Measurements from ENCODE around the gene DMRT3. TPM values are rescaled to one million over a fixed set of nuclear protein-coding genes. Genes with fewer than 3 reads are reported as not detected.

DMRT3 gene
- total and polyA plus RNA-seq, 4 experiments from 2014 or later, result not detected

DNA sequence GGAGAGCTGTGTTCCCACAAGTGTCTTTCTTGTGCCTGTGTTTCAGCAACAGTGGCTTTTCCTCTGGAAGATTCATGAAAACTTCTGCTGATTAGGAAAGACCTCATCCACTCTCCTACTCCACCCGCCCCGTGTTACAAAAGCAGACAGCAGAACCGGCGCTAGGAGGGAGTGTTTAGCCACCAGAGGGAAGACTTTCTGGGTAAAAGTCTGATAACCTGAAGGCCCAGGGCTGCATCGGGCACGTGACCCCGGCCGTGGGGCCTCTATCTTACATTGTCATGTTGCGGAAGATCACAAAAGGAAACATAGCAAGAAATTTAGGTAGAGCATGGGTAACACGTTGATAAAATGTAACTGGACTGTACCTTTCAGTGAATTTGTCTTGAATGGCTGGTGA lies 41.7 kb downstream of the DMRT3 start:
- peaks cover 15 to 21% of the 10 kb centered on the region in 2 donors for H3K27me3 Mint-ChIP-seq

DNA sequence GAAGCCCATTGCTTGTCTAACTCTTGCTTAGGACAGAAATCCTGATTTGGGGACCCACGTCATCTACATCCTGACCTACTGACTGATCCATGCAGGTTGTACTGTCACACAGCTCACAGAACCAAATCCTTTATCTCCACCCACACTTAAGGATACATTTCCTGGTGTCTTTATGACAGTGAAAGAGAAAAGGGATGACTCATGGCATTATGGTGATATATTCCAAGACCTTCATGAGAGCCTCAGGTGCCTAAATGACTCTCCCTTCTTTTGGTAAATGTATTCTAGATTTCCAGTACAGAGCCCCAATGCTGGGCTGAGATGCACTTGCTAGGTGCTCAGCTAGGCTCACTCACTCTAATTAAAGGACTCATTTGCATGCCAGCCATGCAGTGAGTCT lies 47.7 kb downstream of the DMRT3 start:
- peaks cover 0 to 3% of the 10 kb centered on the region in 2 donors for H3K36me3 Mint-ChIP-seq
- Histone ChIP-seq H3K9me3 (ENCODE audit: control insufficient read depth in 1 of 2, low read length in 2 of 2) (no peaks in the 10 kb centered on the region), H3K27me3 (ENCODE audit: insufficient read depth, low read length) (no peaks in the 10 kb centered on the region), H3K36me3 (ENCODE audit: insufficient read depth, low read length) (no peaks in the 10 kb centered on the region), H3K4me3 (ENCODE audit: low read length in 2 of 2) (no peak overlapping the region), H3K27ac (ENCODE audit: low read depth, low read length) (no peak overlapping the region), H3K4me1 (ENCODE audit: insufficient read depth, low read length) (no peaks in the 10 kb centered on the region)
- peaks cover 18 to 21% of the 10 kb centered on the region in 2 donors for H3K27me3 Mint-ChIP-seq
- ChIA-PET POLR2A (ENCODE audit: partially characterized antibody) (no interaction called here), CTCF (ENCODE audit: partially characterized antibody) (no interaction called here)
- no peaks in the 10 kb centered on the region for H3K4me1 Mint-ChIP-seq
- no peak overlapping the region for H3K27ac Mint-ChIP-seq
- no peak for DNase-seq
- intact Hi-C loops (cut with micrococcal nuclease), result no loop called here
- peaks cover 0 to 21% (median 11%) of the 10 kb centered on the region in 8 donors for H3K9me3 Mint-ChIP-seq
- no peak overlapping the region for H3K4me3 Mint-ChIP-seq

More for the DNA sequence above, 41.7 kb downstream of the DMRT3 start:
- CTCF ChIA-PET (ENCODE audit: partially characterized antibody), result no interaction called here
- Mint-ChIP-seq H3K27ac (no peak overlapping the region), H3K36me3 (peaks cover 0 to 2% of the 10 kb centered on the region in 2 donors), H3K4me1 (peaks cover 0 to 3% (median under 1%) of the 10 kb centered on the region in 4 donors), H3K4me3 (no peak overlapping the region), H3K9me3 (peaks cover 0 to 14% (median 7%) of the 10 kb centered on the region in 8 donors)
- no peak overlapping the region for H3K4me3 ChIP-seq (ENCODE audit: low read length in 2 of 2)
- no peaks in the 10 kb centered on the region for H3K36me3 ChIP-seq (ENCODE audit: insufficient read depth, low read length)
- H3K27me3 ChIP-seq (ENCODE audit: insufficient read depth, low read length), result no peaks in the 10 kb centered on the region
- no peak for DNase-seq
- intact Hi-C loops (cut with micrococcal nuclease), result no loop called here
- H3K27ac ChIP-seq (ENCODE audit: low read depth, low read length), result no peak overlapping the region
- POLR2A ChIA-PET (ENCODE audit: partially characterized antibody), result no interaction called here
- H3K9me3 ChIP-seq (ENCODE audit: control insufficient read depth in 1 of 2, low read length in 2 of 2), result no peaks in the 10 kb centered on the region
- no peaks in the 10 kb centered on the region for H3K4me1 ChIP-seq (ENCODE audit: insufficient read depth, low read length)

DNA sequence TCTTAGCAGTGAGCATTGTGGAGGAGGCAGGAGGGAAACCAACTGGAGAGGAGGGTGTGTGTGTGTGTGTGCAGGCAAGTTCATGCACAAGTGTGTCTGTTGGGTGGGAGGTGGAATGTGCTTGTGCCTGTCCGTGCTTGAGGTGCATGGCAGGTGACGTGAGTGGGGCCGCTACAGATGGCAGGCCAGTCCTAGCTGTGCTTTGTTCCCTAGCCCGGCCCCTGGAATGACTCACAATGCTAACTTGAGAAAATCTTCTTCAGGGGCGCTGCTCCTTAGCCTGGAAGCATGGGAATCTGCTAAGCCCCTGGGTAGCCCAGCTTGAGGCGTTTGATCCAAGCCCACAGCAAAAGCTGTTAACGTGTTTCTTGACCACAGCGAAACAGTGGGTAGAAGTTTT lies 48.7 kb downstream of the DMRT3 start:
- Mint-ChIP-seq H3K9me3 (peaks cover 0 to 21% (median 11%) of the 10 kb centered on the region in 8 donors), H3K27me3 (peaks cover 17 to 18% of the 10 kb centered on the region in 2 donors), H3K27ac (peak overlapping the region in 1 of 7 donors; percentile 11), H3K4me1 (no peaks in the 10 kb centered on the region), H3K4me3 (no peak overlapping the region), H3K36me3 (peaks cover 0 to 3% of the 10 kb centered on the region in 2 donors)
- no peak overlapping the region for H3K4me3 ChIP-seq (ENCODE audit: low read length in 2 of 2)
- DNase-seq, result no peak
- H3K27me3 ChIP-seq (ENCODE audit: insufficient read depth, low read length), result no peaks in the 10 kb centered on the region
- H3K4me1 ChIP-seq (ENCODE audit: insufficient read depth, low read length), result no peaks in the 10 kb centered on the region
- ChIA-PET POLR2A (ENCODE audit: partially characterized antibody) (no interaction called here), CTCF (ENCODE audit: partially characterized antibody) (interaction anchor here (1.1 kb wide), 1 partner anchor 16 kb away, joined by 3 read pairs; no protein-coding TSS in a partner anchor)
- H3K27ac ChIP-seq (ENCODE audit: low read depth, low read length), result no peak overlapping the region
- no peaks in the 10 kb centered on the region for H3K9me3 ChIP-seq (ENCODE audit: control insufficient read depth in 1 of 2, low read length in 2 of 2)
- H3K36me3 ChIP-seq (ENCODE audit: insufficient read depth, low read length), result no peaks in the 10 kb centered on the region
- intact Hi-C loops (cut with micrococcal nuclease), result no loop called here

DNA sequence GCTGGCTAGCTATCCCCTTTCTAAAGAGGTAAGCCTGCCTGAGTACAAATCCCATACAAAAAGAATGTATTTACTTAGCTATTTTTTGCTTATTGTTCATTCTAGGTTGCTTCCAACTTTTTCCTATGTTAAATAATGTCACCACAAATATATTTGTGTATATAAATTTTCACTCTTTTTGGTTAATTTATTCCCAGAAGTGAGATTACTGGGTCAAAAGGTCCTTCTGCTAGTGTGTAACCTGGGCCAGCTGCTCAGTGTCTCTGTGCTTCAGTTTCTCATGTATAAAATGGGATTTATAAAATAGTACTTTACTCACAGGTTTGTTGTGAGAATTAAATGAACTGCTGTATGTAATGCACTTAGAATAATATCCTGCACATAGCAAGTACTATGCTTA lies 49.8 kb downstream of the DMRT3 start:
- DNase-seq, result no peak
- Mint-ChIP-seq H3K4me1 (no peaks in the 10 kb centered on the region), H3K4me3 (no peak overlapping the region), H3K9me3 (peaks cover 0 to 18% (median 11%) of the 10 kb centered on the region in 8 donors), H3K27ac (no peak overlapping the region), H3K36me3 (peaks cover 0 to 3% of the 10 kb centered on the region in 2 donors), H3K27me3 (peaks cover 10 to 18% of the 10 kb centered on the region in 2 donors)
- ChIA-PET CTCF (ENCODE audit: partially characterized antibody) (interaction anchor here (1.1 kb wide), 1 partner anchor 17 kb away, joined by 3 read pairs; no protein-coding TSS in a partner anchor), POLR2A (ENCODE audit: partially characterized antibody) (no interaction called here)
- intact Hi-C loops (cut with micrococcal nuclease), result no loop called here
- Histone ChIP-seq H3K27ac (ENCODE audit: low read depth, low read length) (no peak overlapping the region), H3K4me1 (ENCODE audit: insufficient read depth, low read length) (no peaks in the 10 kb centered on the region), H3K27me3 (ENCODE audit: insufficient read depth, low read length) (no peaks in the 10 kb centered on the region), H3K4me3 (ENCODE audit: low read length in 2 of 2) (no peak overlapping the region), H3K9me3 (ENCODE audit: control insufficient read depth in 1 of 2, low read length in 2 of 2) (no peaks in the 10 kb centered on the region), H3K36me3 (ENCODE audit: insufficient read depth, low read length) (no peaks in the 10 kb centered on the region)

DNA sequence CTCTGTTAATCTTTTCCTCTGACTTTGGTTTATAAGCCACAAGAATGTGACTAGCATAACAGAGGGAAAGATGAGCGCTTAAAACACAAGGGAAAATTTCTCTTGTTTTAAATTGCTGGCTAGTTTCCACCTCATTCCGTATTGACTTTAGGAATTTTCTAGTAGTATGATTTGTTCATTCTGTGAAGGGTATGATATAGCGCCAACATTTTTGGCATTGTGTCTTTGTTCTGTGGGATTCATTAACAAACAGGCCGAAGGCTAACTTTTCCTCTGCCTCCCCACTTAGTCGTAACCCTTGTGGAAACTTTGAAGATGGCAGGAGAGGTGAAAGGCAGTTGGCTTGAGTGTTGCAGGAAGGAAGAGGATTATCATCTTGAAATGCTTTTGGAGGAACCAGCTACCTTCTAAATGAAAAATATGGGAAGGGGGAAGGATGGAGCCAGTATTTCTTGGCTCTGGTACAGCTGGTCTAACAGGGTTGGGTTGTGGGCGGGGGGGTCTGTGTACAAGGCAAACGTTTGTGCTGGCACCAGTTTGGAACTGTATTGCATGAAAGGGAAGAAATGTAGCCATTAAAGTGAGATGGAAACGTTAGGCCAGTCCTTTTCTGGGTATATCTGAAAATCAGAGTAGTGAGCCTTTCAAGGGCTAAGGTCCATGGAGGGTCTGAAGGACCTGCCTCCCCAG lies 52.2 kb downstream of the DMRT3 start:
- Mint-ChIP-seq H3K4me1 (no peaks in the 10 kb centered on the region), H3K4me3 (no peak overlapping the region), H3K27ac (no peak overlapping the region), H3K9me3 (peaks cover 0 to 5% (median 1%) of the 10 kb centered on the region in 8 donors), H3K36me3 (no peaks in the 10 kb centered on the region), H3K27me3 (peaks cover 12 to 24% of the 10 kb centered on the region in 2 donors)
- intact Hi-C loops (cut with micrococcal nuclease), result no loop called here
- no peak for DNase-seq
- no peaks in the 10 kb centered on the region for H3K27me3 ChIP-seq (ENCODE audit: insufficient read depth, low read length)
- H3K36me3 ChIP-seq (ENCODE audit: insufficient read depth, low read length), result no peaks in the 10 kb centered on the region
- H3K4me1 ChIP-seq (ENCODE audit: insufficient read depth, low read length), result no peaks in the 10 kb centered on the region
- ChIA-PET CTCF (ENCODE audit: partially characterized antibody) (no interaction called here), POLR2A (ENCODE audit: partially characterized antibody) (no interaction called here)
- H3K4me3 ChIP-seq (ENCODE audit: low read length in 2 of 2), result no peak overlapping the region
- H3K9me3 ChIP-seq (ENCODE audit: control insufficient read depth in 1 of 2, low read length in 2 of 2), result no peaks in the 10 kb centered on the region
- no peak overlapping the region for H3K27ac ChIP-seq (ENCODE audit: low read depth, low read length)

DNA sequence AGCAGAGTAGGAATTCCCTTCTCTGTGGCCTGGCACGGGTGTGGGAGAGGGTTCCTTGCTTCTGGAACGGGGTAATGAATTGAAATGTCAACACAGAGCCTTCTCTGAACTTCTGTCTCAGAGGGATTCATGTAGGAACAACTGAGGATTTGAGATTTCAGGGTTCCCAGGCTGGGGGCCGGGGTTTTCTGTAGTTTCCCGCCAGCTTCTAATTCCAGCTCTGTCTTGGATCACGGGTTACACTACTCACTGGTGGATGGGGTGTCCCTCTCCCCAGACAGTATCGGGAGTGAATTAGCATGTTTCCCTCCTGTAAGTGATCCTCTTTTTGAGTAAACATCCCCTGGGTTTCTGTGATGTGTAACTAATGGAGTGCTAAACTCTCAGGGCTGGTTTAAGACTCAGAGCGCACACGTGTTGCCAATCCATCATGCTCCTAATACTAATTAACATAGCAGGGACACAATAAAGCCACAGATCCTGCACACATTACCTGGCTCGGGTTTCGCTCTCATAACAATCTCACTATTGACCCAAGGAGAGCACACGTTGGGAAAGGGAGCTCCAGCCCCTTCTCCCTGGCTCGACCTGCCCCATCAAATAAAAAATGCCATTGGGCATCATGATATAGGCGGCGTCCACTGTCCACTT lies 55.6 kb downstream of the DMRT3 start:
- Histone ChIP-seq H3K9me3 (ENCODE audit: control insufficient read depth in 1 of 2, low read length in 2 of 2) (no peaks in the 10 kb centered on the region), H3K27me3 (ENCODE audit: insufficient read depth, low read length) (no peaks in the 10 kb centered on the region), H3K36me3 (ENCODE audit: insufficient read depth, low read length) (no peaks in the 10 kb centered on the region), H3K27ac (ENCODE audit: low read depth, low read length) (no peak overlapping the region), H3K4me1 (ENCODE audit: insufficient read depth, low read length) (no peaks in the 10 kb centered on the region), H3K4me3 (ENCODE audit: low read length in 2 of 2) (no peak overlapping the region)
- no peak for DNase-seq
- intact Hi-C loops (cut with micrococcal nuclease), result no loop called here
- ChIA-PET CTCF (ENCODE audit: partially characterized antibody) (no interaction called here), POLR2A (ENCODE audit: partially characterized antibody) (no interaction called here)
- H3K4me1 Mint-ChIP-seq, result no peaks in the 10 kb centered on the region
- H3K36me3 Mint-ChIP-seq, result no peaks in the 10 kb centered on the region
- H3K27me3 Mint-ChIP-seq, result peaks cover 10 to 20% of the 10 kb centered on the region in 2 donors
- no peak overlapping the region for H3K4me3 Mint-ChIP-seq
- H3K9me3 Mint-ChIP-seq, result no peaks in the 10 kb centered on the region
- no peak overlapping the region for H3K27ac Mint-ChIP-seq

DNA sequence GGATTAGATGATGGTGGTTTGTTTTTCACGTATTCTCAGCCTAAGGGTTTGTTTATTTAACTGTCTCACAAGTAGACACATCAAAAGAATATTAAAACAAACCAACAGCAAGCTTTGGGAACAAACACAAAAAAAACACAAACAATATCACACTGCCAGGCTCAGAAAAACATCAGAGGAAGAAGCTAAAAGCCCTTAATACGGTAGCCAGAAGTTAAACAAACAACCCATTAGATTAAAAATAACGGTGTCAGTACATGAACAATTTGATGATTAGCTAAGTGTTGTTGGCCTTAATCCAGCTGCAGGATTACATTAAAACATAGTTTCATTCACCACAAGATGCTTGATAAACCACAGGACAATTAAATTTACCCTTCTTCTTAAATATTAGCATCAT lies 57.8 kb downstream of the DMRT3 start:
- H3K27ac ChIP-seq (ENCODE audit: low read depth, low read length), result no peak overlapping the region
- Mint-ChIP-seq H3K4me1 (no peaks in the 10 kb centered on the region), H3K27ac (no peak overlapping the region), H3K9me3 (no peaks in the 10 kb centered on the region), H3K4me3 (no peak overlapping the region), H3K27me3 (peaks cover 6 to 18% of the 10 kb centered on the region in 2 donors), H3K36me3 (no peaks in the 10 kb centered on the region)
- DNase-seq, result no peak
- POLR2A ChIA-PET (ENCODE audit: partially characterized antibody), result no interaction called here
- H3K27me3 ChIP-seq (ENCODE audit: insufficient read depth, low read length), result no peaks in the 10 kb centered on the region
- CTCF ChIA-PET (ENCODE audit: partially characterized antibody), result interaction anchor here (0.7 kb wide), 1 partner anchor 22 kb away, joined by 5 read pairs; no protein-coding TSS in a partner anchor
- intact Hi-C loops (cut with micrococcal nuclease), result no loop called here
- H3K9me3 ChIP-seq (ENCODE audit: control insufficient read depth in 1 of 2, low read length in 2 of 2), result no peaks in the 10 kb centered on the region
- H3K4me3 ChIP-seq (ENCODE audit: low read length in 2 of 2), result no peak overlapping the region
- H3K4me1 ChIP-seq (ENCODE audit: insufficient read depth, low read length), result no peaks in the 10 kb centered on the region
- no peaks in the 10 kb centered on the region for H3K36me3 ChIP-seq (ENCODE audit: insufficient read depth, low read length)

Measured in CD4-positive, alpha-beta memory T cell (primary cell).